ENCODE measurements around the gene ESF1. TPM values are rescaled to one million over a fixed set of nuclear protein-coding genes. Genes with fewer than 3 reads are reported as not detected.

Gene ESF1
- total and polyA plus RNA-seq, 4 donors = 7.9 to 14.6 (median 10.4) TPM

DNA sequence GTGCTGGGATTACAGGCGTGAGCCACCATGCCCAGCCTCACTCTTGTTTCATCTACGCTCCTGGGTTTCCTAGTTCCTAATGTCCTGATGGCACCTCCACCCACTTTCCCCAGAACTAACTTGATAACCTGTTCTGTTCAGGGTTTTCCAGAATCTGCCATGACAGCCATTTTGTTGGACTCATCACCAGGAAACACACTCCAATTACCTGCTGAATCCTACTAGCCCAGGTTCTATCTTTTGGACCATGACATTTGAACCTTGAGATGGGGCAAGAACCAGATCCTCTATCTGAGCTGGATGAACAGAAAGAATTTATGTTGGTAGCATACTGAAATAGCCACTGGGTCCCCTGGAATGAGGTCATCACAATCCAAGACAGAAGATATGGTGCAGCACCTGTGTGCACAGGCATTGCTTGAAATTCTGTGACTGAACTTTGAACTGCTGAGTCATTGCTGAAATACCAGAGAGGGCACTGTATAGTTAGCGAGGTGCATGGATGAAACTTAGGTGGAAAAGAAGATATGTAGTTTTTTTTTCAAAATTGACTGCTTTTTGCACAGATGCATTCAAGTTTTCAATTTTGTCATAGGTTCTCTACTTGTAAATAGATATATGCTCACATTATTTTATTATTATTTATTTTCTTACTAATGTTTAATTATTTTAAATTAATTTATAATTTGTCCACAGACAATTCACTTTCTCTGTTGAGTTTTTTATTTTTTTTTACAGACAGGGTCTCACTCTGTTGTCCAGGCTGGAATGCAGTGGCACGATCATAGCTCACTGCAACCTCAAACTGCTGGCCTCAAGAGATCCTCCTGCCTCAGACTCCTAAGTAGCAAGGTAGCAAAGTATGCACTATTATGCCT is 103.2 kb downstream of the ESF1 start:
- ATAC-seq (ENCODE audit: insufficient read depth, low FRiP score) (no peak), DNase-seq (no peak)
- no peaks in the 10 kb centered on the region for H3K36me3 ChIP-seq (ENCODE audit: control insufficient read depth in 4 of 4, insufficient read depth in 4 of 4, low read length in 4 of 4)
- no peak overlapping the region for H3K27ac ChIP-seq (ENCODE audit: low read depth in 1 of 2, low read length in 1 of 2)
- H3K9ac ChIP-seq (ENCODE audit: insufficient read depth in 1 of 2, low read length in 2 of 2) = no peak overlapping the region
- WGBS, 2 donors = 69 to 89% methylated on average over 4 of the region's 4 CpGs
- no peak overlapping the region for H3K4me3 ChIP-seq
- peaks cover 0 to 28% (median 5%) of the 10 kb centered on the region in 5 donors for H3K4me1 ChIP-seq (ENCODE audit: control insufficient read depth in 5 of 5, insufficient read depth in 5 of 5, low read length in 5 of 5)
- no peaks in the 10 kb centered on the region for H3K9me3 ChIP-seq (ENCODE audit: control insufficient read depth in 4 of 4, insufficient read depth in 3 of 4, low read length in 3 of 4)
- TF ChIP-seq, protein P1, sequence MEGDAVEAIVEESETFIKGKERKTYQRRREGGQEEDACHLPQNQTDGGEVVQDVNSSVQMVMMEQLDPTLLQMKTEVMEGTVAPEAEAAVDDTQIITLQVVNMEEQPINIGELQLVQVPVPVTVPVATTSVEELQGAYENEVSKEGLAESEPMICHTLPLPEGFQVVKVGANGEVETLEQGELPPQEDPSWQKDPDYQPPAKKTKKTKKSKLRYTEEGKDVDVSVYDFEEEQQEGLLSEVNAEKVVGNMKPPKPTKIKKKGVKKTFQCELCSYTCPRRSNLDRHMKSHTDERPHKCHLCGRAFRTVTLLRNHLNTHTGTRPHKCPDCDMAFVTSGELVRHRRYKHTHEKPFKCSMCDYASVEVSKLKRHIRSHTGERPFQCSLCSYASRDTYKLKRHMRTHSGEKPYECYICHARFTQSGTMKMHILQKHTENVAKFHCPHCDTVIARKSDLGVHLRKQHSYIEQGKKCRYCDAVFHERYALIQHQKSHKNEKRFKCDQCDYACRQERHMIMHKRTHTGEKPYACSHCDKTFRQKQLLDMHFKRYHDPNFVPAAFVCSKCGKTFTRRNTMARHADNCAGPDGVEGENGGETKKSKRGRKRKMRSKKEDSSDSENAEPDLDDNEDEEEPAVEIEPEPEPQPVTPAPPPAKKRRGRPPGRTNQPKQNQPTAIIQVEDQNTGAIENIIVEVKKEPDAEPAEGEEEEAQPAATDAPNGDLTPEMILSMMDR (IDR thresholded peaks at IDR 0.05; ENCODE audit: control extremely low read depth, extremely low read depth) = no peak
- H3K27me3 ChIP-seq (ENCODE audit: control insufficient read depth in 3 of 3, insufficient read depth in 3 of 3, low read length in 2 of 3) = no peaks in the 10 kb centered on the region

DNA sequence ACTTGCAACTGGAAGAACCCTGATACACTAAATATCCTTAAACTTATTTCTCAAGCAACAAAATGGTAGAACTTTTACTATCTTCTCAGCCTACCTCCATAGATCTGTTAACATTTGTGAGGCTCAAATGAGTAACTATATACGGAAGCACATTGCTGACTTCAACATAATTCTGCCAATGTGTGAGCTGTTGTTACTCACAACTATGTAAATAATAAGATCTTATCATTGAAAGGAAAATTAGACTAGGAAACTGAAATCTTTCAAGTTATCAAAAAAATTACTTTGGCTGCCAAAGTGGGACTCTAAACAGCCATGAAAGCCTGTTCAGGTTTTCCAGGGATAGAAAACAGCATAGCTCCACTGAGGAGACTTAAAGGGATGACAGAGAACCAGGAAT is 105.8 kb downstream of the ESF1 start:
- no peaks in the 10 kb centered on the region for H3K36me3 ChIP-seq (ENCODE audit: control insufficient read depth in 4 of 4, insufficient read depth in 4 of 4, low read length in 4 of 4)
- no peaks in the 10 kb centered on the region for H3K9me3 ChIP-seq (ENCODE audit: control insufficient read depth in 4 of 4, insufficient read depth in 3 of 4, low read length in 3 of 4)
- no peaks in the 10 kb centered on the region for H3K27me3 ChIP-seq (ENCODE audit: control insufficient read depth in 3 of 3, insufficient read depth in 3 of 3, low read length in 2 of 3)
- H3K9ac ChIP-seq (ENCODE audit: insufficient read depth in 1 of 2, low read length in 2 of 2) = no peak overlapping the region
- no peak overlapping the region for H3K4me3 ChIP-seq
- 64 to 74% methylated on average over 1 of the region's 1 CpG for WGBS, 2 donors
- DNase-seq (peak in 2 of 3 donors; percentile 61), ATAC-seq (ENCODE audit: insufficient read depth, low FRiP score) (no peak)
- peaks cover 0 to 28% (median 5%) of the 10 kb centered on the region in 5 donors for H3K4me1 ChIP-seq (ENCODE audit: control insufficient read depth in 5 of 5, insufficient read depth in 5 of 5, low read length in 5 of 5)
- TF ChIP-seq, protein P1 (IDR thresholded peaks at IDR 0.05; ENCODE audit: control extremely low read depth, extremely low read depth) = no peak
- H3K27ac ChIP-seq (ENCODE audit: low read depth in 1 of 2, low read length in 1 of 2) = no peak overlapping the region

GRCh38 chr20:13677241-13677640 is 107.5 kb downstream of the ESF1 start:
- DNase-seq (peak; percentile 93 to 99 (median 98)), ATAC-seq (ENCODE audit: insufficient read depth, low FRiP score) (no peak)
- no peaks in the 10 kb centered on the region for H3K9me3 ChIP-seq (ENCODE audit: control insufficient read depth in 4 of 4, insufficient read depth in 3 of 4, low read length in 3 of 4)
- 83 to 87% methylated on average over 4 of the region's 4 CpGs for whole genome bisulfite sequencing, 2 donors
- peaks cover 0 to 30% (median 5%) of the 10 kb centered on the region in 5 donors for H3K4me1 ChIP-seq (ENCODE audit: control insufficient read depth in 5 of 5, insufficient read depth in 5 of 5, low read length in 5 of 5)
- no peaks in the 10 kb centered on the region for H3K36me3 ChIP-seq (ENCODE audit: control insufficient read depth in 4 of 4, insufficient read depth in 4 of 4, low read length in 4 of 4)
- TF ChIP-seq, protein P1 (IDR thresholded peaks at IDR 0.05; ENCODE audit: control extremely low read depth, extremely low read depth) = no peak
- H3K9ac ChIP-seq (ENCODE audit: insufficient read depth in 1 of 2, low read length in 2 of 2) = no peak overlapping the region
- H3K4me3 ChIP-seq = no peak overlapping the region
- H3K27ac ChIP-seq (ENCODE audit: low read depth in 1 of 2, low read length in 1 of 2) = no peak overlapping the region
- no peaks in the 10 kb centered on the region for H3K27me3 ChIP-seq (ENCODE audit: control insufficient read depth in 3 of 3, insufficient read depth in 3 of 3, low read length in 2 of 3)
